NB4 (cell line): Measurements from ENCODE around the gene QRICH1.

Source experiments
- POLR2A ChIP-seq: IDR thresholded peaks from 2 replicates; pipeline ENCODE4 v1.6.1; 2011; ENCODE audit warnings: mild to moderate bottlenecking; ENCODE audit not compliant: insufficient read length; ENCODE audit errors: extremely low read depth
- TF ChIP-seq, protein P1 (sequence below): IDR thresholded peaks from one replicate; pipeline ENCODE4 v1.5.1; 2012; ENCODE audit warnings: low read depth, low read length
- TF ChIP-seq, protein P2 (sequence below): IDR thresholded peaks from 2 replicates; pipeline ENCODE4 v1.6.1; 2011; ENCODE audit warnings: low read depth, low read length

GRCh38 chr3:49108346-49108745, 14.5 kb upstream of the QRICH1 start:
- TF ChIP-seq, protein P1, sequence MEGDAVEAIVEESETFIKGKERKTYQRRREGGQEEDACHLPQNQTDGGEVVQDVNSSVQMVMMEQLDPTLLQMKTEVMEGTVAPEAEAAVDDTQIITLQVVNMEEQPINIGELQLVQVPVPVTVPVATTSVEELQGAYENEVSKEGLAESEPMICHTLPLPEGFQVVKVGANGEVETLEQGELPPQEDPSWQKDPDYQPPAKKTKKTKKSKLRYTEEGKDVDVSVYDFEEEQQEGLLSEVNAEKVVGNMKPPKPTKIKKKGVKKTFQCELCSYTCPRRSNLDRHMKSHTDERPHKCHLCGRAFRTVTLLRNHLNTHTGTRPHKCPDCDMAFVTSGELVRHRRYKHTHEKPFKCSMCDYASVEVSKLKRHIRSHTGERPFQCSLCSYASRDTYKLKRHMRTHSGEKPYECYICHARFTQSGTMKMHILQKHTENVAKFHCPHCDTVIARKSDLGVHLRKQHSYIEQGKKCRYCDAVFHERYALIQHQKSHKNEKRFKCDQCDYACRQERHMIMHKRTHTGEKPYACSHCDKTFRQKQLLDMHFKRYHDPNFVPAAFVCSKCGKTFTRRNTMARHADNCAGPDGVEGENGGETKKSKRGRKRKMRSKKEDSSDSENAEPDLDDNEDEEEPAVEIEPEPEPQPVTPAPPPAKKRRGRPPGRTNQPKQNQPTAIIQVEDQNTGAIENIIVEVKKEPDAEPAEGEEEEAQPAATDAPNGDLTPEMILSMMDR, result no peak
- no peak for TF ChIP-seq POLR2A
- TF ChIP-seq, protein P2, sequence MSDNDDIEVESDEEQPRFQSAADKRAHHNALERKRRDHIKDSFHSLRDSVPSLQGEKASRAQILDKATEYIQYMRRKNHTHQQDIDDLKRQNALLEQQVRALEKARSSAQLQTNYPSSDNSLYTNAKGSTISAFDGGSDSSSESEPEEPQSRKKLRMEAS, result no peak
